Measurements from ENCODE around the gene ADORA2A.

The ADORA2A gene

GRCh38 chr22:24417901-24418641 lies 9.3 kb upstream of the ADORA2A start:
- Histone ChIP-seq H3K36me3 (ENCODE audit: insufficient read depth, low read length) (peaks cover 15% of the 10 kb centered on the region; the same call in 1 of the 2 replicates), H3K4me3 (no peak overlapping the region), H3K9me3 (ENCODE audit: low read depth, low read length) (no peaks in the 10 kb centered on the region), H3K27ac (no peak overlapping the region), H3K9ac (ENCODE audit: insufficient read length) (no peak overlapping the region)
- TF ChIP-seq FOXP2 (optimal IDR thresholded peaks at IDR 0.05; ENCODE audit: control extremely low read depth, extremely low read length, insufficient read depth), result no peak
- TF ChIP-seq EZH2 (IDR thresholded peaks at IDR 0.05), result no peak
- TF ChIP-seq POLR2AphosphoS5 (IDR thresholded peaks at IDR 0.05; ENCODE audit: borderline replicate concordance, low read depth, low read length), result no peak
- no peak for DNase-seq (ENCODE audit: low read depth, low spot score)

GRCh38 chr22:24418786-24419474 lies 8.5 kb upstream of the ADORA2A start:
- Histone ChIP-seq H3K27ac (no peak overlapping the region), H3K9ac (ENCODE audit: insufficient read length) (no peak overlapping the region), H3K36me3 (ENCODE audit: insufficient read depth, low read length) (peaks cover 15% of the 10 kb centered on the region; the same call in 1 of the 2 replicates), H3K4me3 (no peak overlapping the region), H3K9me3 (ENCODE audit: low read depth, low read length) (no peaks in the 10 kb centered on the region)
- no peak for DNase-seq (ENCODE audit: low read depth, low spot score)
- peak; percentile 34; the same call in 1 of the 2 replicates for TF ChIP-seq POLR2AphosphoS5 (IDR thresholded peaks at IDR 0.05; ENCODE audit: borderline replicate concordance, low read depth, low read length)
- TF ChIP-seq EZH2 (IDR thresholded peaks at IDR 0.05), result no peak

GRCh38 chr22:24419475-24419850 lies 7.9 kb upstream of the ADORA2A start:
- Histone ChIP-seq H3K27ac (no peak overlapping the region), H3K4me3 (no peak overlapping the region), H3K9me3 (ENCODE audit: low read depth, low read length) (no peaks in the 10 kb centered on the region), H3K36me3 (ENCODE audit: insufficient read depth, low read length) (peaks cover 12% of the 10 kb centered on the region; the same call in 1 of the 2 replicates), H3K9ac (ENCODE audit: insufficient read length) (no peak overlapping the region)
- DNase-seq (ENCODE audit: low read depth, low spot score), result no peak
- no peak for TF ChIP-seq EZH2 (IDR thresholded peaks at IDR 0.05)
- TF ChIP-seq FOXP2 (optimal IDR thresholded peaks at IDR 0.05; ENCODE audit: control extremely low read depth, extremely low read length, insufficient read depth), result no peak
- no peak for TF ChIP-seq POLR2AphosphoS5 (IDR thresholded peaks at IDR 0.05; ENCODE audit: borderline replicate concordance, low read depth, low read length)

GRCh38 chr22:24420072-24420976 lies 7.1 kb upstream of the ADORA2A start:
- no peaks in the 10 kb centered on the region for H3K9me3 ChIP-seq (ENCODE audit: low read depth, low read length)

GRCh38 chr22:24420977-24421343 lies 6.4 kb upstream of the ADORA2A start:
- no peaks in the 10 kb centered on the region for H3K9me3 ChIP-seq (ENCODE audit: low read depth, low read length)
- DNase-seq (ENCODE audit: low read depth, low spot score), result no peak
- no peak overlapping the region for H3K4me3 ChIP-seq
- no peaks in the 10 kb centered on the region; the same call in 1 of the 2 replicates for H3K36me3 ChIP-seq (ENCODE audit: insufficient read depth, low read length)
- H3K27ac ChIP-seq, result no peak overlapping the region
- TF ChIP-seq EZH2 (IDR thresholded peaks at IDR 0.05), result no peak
- H3K9ac ChIP-seq (ENCODE audit: insufficient read length), result no peak overlapping the region

More at GRCh38 chr22:24420072-24420976, 7.1 kb upstream of the ADORA2A start:
- H3K4me3 ChIP-seq, result no peak overlapping the region
- no peak overlapping the region for H3K9ac ChIP-seq (ENCODE audit: insufficient read length)
- no peak for DNase-seq (ENCODE audit: low read depth, low spot score)
- no peak for TF ChIP-seq FOXP2 (optimal IDR thresholded peaks at IDR 0.05; ENCODE audit: control extremely low read depth, extremely low read length, insufficient read depth)
- TF ChIP-seq POLR2AphosphoS5 (IDR thresholded peaks at IDR 0.05; ENCODE audit: borderline replicate concordance, low read depth, low read length), result no peak
- no peak for TF ChIP-seq EZH2 (IDR thresholded peaks at IDR 0.05)
- peaks cover 3% of the 10 kb centered on the region; the same call in 1 of the 2 replicates for H3K36me3 ChIP-seq (ENCODE audit: insufficient read depth, low read length)
- no peak overlapping the region for H3K27ac ChIP-seq

- no peaks in the 10 kb centered on the region; the same call in 1 of the 2 replicates for H3K36me3 ChIP-seq (ENCODE audit: insufficient read depth, low read length)
- DNase-seq (ENCODE audit: low read depth, low spot score), result no peak
- H3K9me3 ChIP-seq (ENCODE audit: low read depth, low read length), result no peaks in the 10 kb centered on the region
- H3K9ac ChIP-seq (ENCODE audit: insufficient read length), result no peak overlapping the region
- no peak overlapping the region for H3K27ac ChIP-seq
- no peak overlapping the region for H3K4me3 ChIP-seq
- TF ChIP-seq POLR2AphosphoS5 (IDR thresholded peaks at IDR 0.05; ENCODE audit: borderline replicate concordance, low read depth, low read length) (no peak), FOXP2 (optimal IDR thresholded peaks at IDR 0.05; ENCODE audit: control extremely low read depth, extremely low read length, insufficient read depth) (no peak), EZH2 (IDR thresholded peaks at IDR 0.05) (no peak)
Measured at GRCh38 chr22:24421428-24421931, 5.9 kb upstream of the ADORA2A start.

GRCh38 chr22:24422102-24422665 lies 5.2 kb upstream of the ADORA2A start:
- no peaks in the 10 kb centered on the region for H3K36me3 ChIP-seq (ENCODE audit: insufficient read depth, low read length)
- DNase-seq (ENCODE audit: low read depth, low spot score), result no peak
- no peak overlapping the region for H3K9ac ChIP-seq (ENCODE audit: insufficient read length)
- TF ChIP-seq POLR2AphosphoS5 (IDR thresholded peaks at IDR 0.05; ENCODE audit: borderline replicate concordance, low read depth, low read length) (no peak), EZH2 (IDR thresholded peaks at IDR 0.05) (no peak), FOXP2 (optimal IDR thresholded peaks at IDR 0.05; ENCODE audit: control extremely low read depth, extremely low read length, insufficient read depth) (no peak)
- H3K27ac ChIP-seq, result no peak overlapping the region
- H3K9me3 ChIP-seq (ENCODE audit: low read depth, low read length), result no peaks in the 10 kb centered on the region
- H3K4me3 ChIP-seq, result no peak overlapping the region
